Activated T-cell treated with anti-CD3 and anti-CD28 coated beads, Interleukin-2, amount 50 U/mL, for 4 hours (primary cell): ENCODE results near the gene LDLRAD3. TPM values are rescaled to one million over a fixed set of nuclear protein-coding genes. Genes with fewer than 3 reads are reported as not detected.
A peak's percentile ranks its signal among the peaks of the same experiment; 100 is the strongest.

Experiments
- ATAC-seq, 2 donors: fragments of 200-7000 bp; cut with Tn5 transposase; one replicate each; pipeline ENCODE4 v1.10.0; 2021
- DNase-seq: peaks from one replicate; pipeline ENCODE4 v3.0.0-alpha.2; 2020
- H3K27me3 Mint-ChIP-seq: one replicate; pipeline ENCODE4 v1.8.0; 2021; ENCODE audit warnings: low read depth, mixed read lengths
- H3K36me3 Mint-ChIP-seq: one replicate; pipeline ENCODE4 v1.8.0; 2022; ENCODE audit warnings: mixed read lengths; ENCODE audit not compliant: insufficient read depth
- H3K4me1 Mint-ChIP-seq: one replicate; pipeline ENCODE4 v1.8.0; 2021; ENCODE audit warnings: low read depth, mixed read lengths
- H3K4me3 Mint-ChIP-seq: one replicate; pipeline ENCODE4 v1.8.0; 2021; ENCODE audit warnings: mild to moderate bottlenecking, moderate library complexity, mixed read lengths
- H3K9me3 Mint-ChIP-seq: one replicate; pipeline ENCODE4 v1.8.0; 2021; ENCODE audit warnings: mixed read lengths
- total RNA-seq, 3 donors: library from RNA; stranded (reverse); gene quantifications; one replicate each; pipeline ENCODE4 v1.2.1, GENCODE V29; 2021

Gene LDLRAD3
- total RNA-seq, 3 donors from 2014 or later: 0.29 to 0.76 (median 0.71) TPM

- Mint-ChIP-seq H3K27me3 (peaks cover 23% of the 10 kb centered on the region), H3K36me3 (no peaks in the 10 kb centered on the region), H3K4me3 (no peak overlapping the region), H3K4me1 (no peaks in the 10 kb centered on the region), H3K9me3 (no peaks in the 10 kb centered on the region)
- ATAC-seq (no peak), DNase-seq (no peak)
Measured at GRCh38 chr11:36257351-36257750, 313.5 kb downstream of the LDLRAD3 start.

- no peaks in the 10 kb centered on the region for H3K4me1 Mint-ChIP-seq
- H3K36me3 Mint-ChIP-seq: no peaks in the 10 kb centered on the region
- no peak for DNase-seq
- H3K4me3 Mint-ChIP-seq: no peak overlapping the region
- H3K9me3 Mint-ChIP-seq: no peaks in the 10 kb centered on the region
- peak; percentile 32 to 47 for ATAC-seq
- H3K27me3 Mint-ChIP-seq: peaks cover 27% of the 10 kb centered on the region
Measured at GRCh38 chr11:36258730-36259360, 315.0 kb downstream of the LDLRAD3 start.

GRCh38 chr11:36261094-36261493 lies 317.2 kb downstream of the LDLRAD3 start:
- peaks cover 27% of the 10 kb centered on the region for H3K27me3 Mint-ChIP-seq
- DNase-seq (no peak), ATAC-seq (no peak)
- no peak overlapping the region for H3K4me3 Mint-ChIP-seq
- no peaks in the 10 kb centered on the region for H3K36me3 Mint-ChIP-seq
- H3K4me1 Mint-ChIP-seq: no peaks in the 10 kb centered on the region
- no peaks in the 10 kb centered on the region for H3K9me3 Mint-ChIP-seq

GRCh38 chr11:36264011-36264972 lies 320.4 kb downstream of the LDLRAD3 start:
- no peaks in the 10 kb centered on the region for H3K4me1 Mint-ChIP-seq
- no peak overlapping the region for H3K4me3 Mint-ChIP-seq
- H3K27me3 Mint-ChIP-seq: peaks cover 16% of the 10 kb centered on the region
- DNase-seq (no peak), ATAC-seq (no peak)
- H3K9me3 Mint-ChIP-seq: no peaks in the 10 kb centered on the region
- H3K36me3 Mint-ChIP-seq: no peaks in the 10 kb centered on the region

GRCh38 chr11:36264973-36265344 lies 321.1 kb downstream of the LDLRAD3 start:
- Mint-ChIP-seq H3K4me1 (no peaks in the 10 kb centered on the region), H3K9me3 (no peaks in the 10 kb centered on the region), H3K27me3 (peaks cover 14% of the 10 kb centered on the region), H3K36me3 (peaks cover 6% of the 10 kb centered on the region), H3K4me3 (no peak overlapping the region)
- DNase-seq (no peak), ATAC-seq (no peak)

- H3K4me3 Mint-ChIP-seq: no peak overlapping the region
Measured at GRCh38 chr11:36265793-36266628, 322.1 kb downstream of the LDLRAD3 start.

GRCh38 chr11:36266767-36267166 lies 322.9 kb downstream of the LDLRAD3 start:
- H3K9me3 Mint-ChIP-seq: no peaks in the 10 kb centered on the region
- peaks cover 14% of the 10 kb centered on the region for H3K36me3 Mint-ChIP-seq
- peaks cover 4% of the 10 kb centered on the region for H3K27me3 Mint-ChIP-seq
- ATAC-seq (no peak), DNase-seq (no peak)
- no peak overlapping the region for H3K4me3 Mint-ChIP-seq
- H3K4me1 Mint-ChIP-seq: no peaks in the 10 kb centered on the region

More at GRCh38 chr11:36265793-36266628, 322.1 kb downstream of the LDLRAD3 start:
- Mint-ChIP-seq H3K27me3 (peaks cover 6% of the 10 kb centered on the region), H3K4me1 (no peaks in the 10 kb centered on the region), H3K9me3 (no peaks in the 10 kb centered on the region), H3K36me3 (peaks cover 7% of the 10 kb centered on the region)
- peak; percentile 49 for DNase-seq
- ATAC-seq: peak; percentile 70 to 79

GRCh38 chr11:36268337-36268985 lies 324.6 kb downstream of the LDLRAD3 start:
- ATAC-seq: no peak
- no peak for DNase-seq
- no peaks in the 10 kb centered on the region for H3K27me3 Mint-ChIP-seq
- H3K4me1 Mint-ChIP-seq: no peaks in the 10 kb centered on the region
- H3K9me3 Mint-ChIP-seq: peaks cover 7% of the 10 kb centered on the region
- no peak overlapping the region for H3K4me3 Mint-ChIP-seq
- H3K36me3 Mint-ChIP-seq: peaks cover 29% of the 10 kb centered on the region

GRCh38 chr11:36270701-36271100 lies 326.8 kb downstream of the LDLRAD3 start:
- peaks cover 43% of the 10 kb centered on the region for H3K36me3 Mint-ChIP-seq
- H3K4me1 Mint-ChIP-seq: no peaks in the 10 kb centered on the region
- DNase-seq: no peak

GRCh38 chr11:36271794-36272407 lies 328.0 kb downstream of the LDLRAD3 start:
- Mint-ChIP-seq H3K36me3 (peaks cover 49% of the 10 kb centered on the region), H3K9me3 (peaks cover 7% of the 10 kb centered on the region), H3K27me3 (no peaks in the 10 kb centered on the region), H3K4me1 (no peaks in the 10 kb centered on the region), H3K4me3 (no peak overlapping the region)
- no peak for DNase-seq
- no peak for ATAC-seq

More at GRCh38 chr11:36270701-36271100, 326.8 kb downstream of the LDLRAD3 start:
- H3K27me3 Mint-ChIP-seq: no peaks in the 10 kb centered on the region
- ATAC-seq: no peak
- H3K4me3 Mint-ChIP-seq: no peak overlapping the region
- peaks cover 7% of the 10 kb centered on the region for H3K9me3 Mint-ChIP-seq

GRCh38 chr11:36273110-36273509 lies 329.2 kb downstream of the LDLRAD3 start:
- Mint-ChIP-seq H3K36me3 (peaks cover 57% of the 10 kb centered on the region), H3K4me1 (no peaks in the 10 kb centered on the region), H3K27me3 (no peaks in the 10 kb centered on the region), H3K9me3 (peaks cover 7% of the 10 kb centered on the region), H3K4me3 (no peak overlapping the region)
- no peak for DNase-seq
- no peak for ATAC-seq

- no peak for ATAC-seq
Measured at GRCh38 chr11:36274414-36274813, 330.6 kb downstream of the LDLRAD3 start.

GRCh38 chr11:36278531-36279282 lies 334.8 kb downstream of the LDLRAD3 start:
- ATAC-seq: no peak
- peaks cover 9% of the 10 kb centered on the region for H3K9me3 Mint-ChIP-seq
- DNase-seq: no peak
- no peaks in the 10 kb centered on the region for H3K27me3 Mint-ChIP-seq
- H3K4me1 Mint-ChIP-seq: peaks cover 3% of the 10 kb centered on the region
- peaks cover 51% of the 10 kb centered on the region for H3K36me3 Mint-ChIP-seq
- no peak overlapping the region for H3K4me3 Mint-ChIP-seq

More at GRCh38 chr11:36274414-36274813, 330.6 kb downstream of the LDLRAD3 start:
- Mint-ChIP-seq H3K4me1 (no peaks in the 10 kb centered on the region), H3K27me3 (no peaks in the 10 kb centered on the region), H3K4me3 (no peak overlapping the region), H3K9me3 (peaks cover 7% of the 10 kb centered on the region), H3K36me3 (peaks cover 60% of the 10 kb centered on the region)
- DNase-seq: no peak
